ENCODE measurements around the gene ZNF556.

ZNF556 gene

GRCh38 chr19:2867025-2867991 lies at the start of gene ZNF556:
Gene ZNF556 (plus strand): TSS chr19:2867335. CDS start chr19:2867422, 87 bp downstream.
- H3K27me3 ChIP-seq (ENCODE audit: insufficient read depth, low read length), result no peaks in the 10 kb centered on the region
- H3K9ac ChIP-seq (ENCODE audit: low read depth, low read length), result no peak within 1 kb of the TSS
- no peaks in the 10 kb centered on the region for H3K36me3 ChIP-seq (ENCODE audit: insufficient read depth, low read depth, low read length)
- H3K4me3 ChIP-seq (ENCODE audit: low read length), result no peak within 1 kb of the TSS
- H3K9me3 ChIP-seq (ENCODE audit: insufficient read depth, low read depth, low read length), result peaks cover 46% of the 10 kb centered on the region
- no peak within 1 kb of the TSS for H3K27ac ChIP-seq (ENCODE audit: low read length)
- H3K4me1 ChIP-seq (ENCODE audit: insufficient read depth, low read length), result no peaks in the 10 kb centered on the region

DNA sequence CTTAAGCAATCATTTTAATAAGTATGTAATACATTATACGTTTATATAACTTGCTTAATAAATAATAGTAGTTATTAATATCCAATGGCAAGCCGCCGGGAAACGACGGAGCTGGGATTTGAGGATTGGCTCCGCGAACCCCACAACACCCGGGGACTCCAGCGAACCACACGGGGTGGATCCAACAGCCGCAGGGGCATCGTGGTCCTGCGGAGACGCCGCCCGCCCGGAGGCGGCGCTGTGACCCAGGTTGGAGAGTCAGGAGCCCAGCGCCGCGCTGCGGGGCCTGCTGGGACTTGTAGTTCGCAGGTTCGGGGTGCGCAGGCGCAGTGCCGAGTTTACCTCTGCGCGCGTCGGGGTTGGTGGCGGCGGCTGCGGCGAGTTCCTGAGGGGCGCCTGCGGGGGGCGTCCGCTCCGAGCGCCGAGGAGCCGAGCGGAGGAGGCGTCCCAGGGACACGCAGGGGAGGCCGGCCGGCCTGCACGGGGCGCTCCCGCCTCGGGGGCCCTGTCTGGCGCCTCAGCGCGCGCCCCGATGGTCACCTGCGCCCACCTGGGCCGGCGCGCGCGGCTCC lies 47.5 kb upstream of the ZNF556 start, which contains the start of gene ZNF554:
ZNF554 (plus strand) TSS at position 329 of the 572 bp plus-strand sequence; CDS start at position 533, 204 bp downstream.
- H3K9me3 ChIP-seq (ENCODE audit: insufficient read depth, low read depth, low read length), result no peaks in the 10 kb centered on the region
- H3K27ac ChIP-seq (ENCODE audit: low read length), result no peak within 1 kb of the TSS
- H3K4me1 ChIP-seq (ENCODE audit: insufficient read depth, low read length), result no peaks in the 10 kb centered on the region
- H3K36me3 ChIP-seq (ENCODE audit: insufficient read depth, low read depth, low read length), result peaks cover 2% of the 10 kb centered on the region
- H3K9ac ChIP-seq (ENCODE audit: low read depth, low read length), result peak within 1 kb of the TSS; percentile 59; the same call in 1 of the 2 replicates
- peak within 1 kb of the TSS; percentile 88 for H3K4me3 ChIP-seq (ENCODE audit: low read length)
- H3K27me3 ChIP-seq (ENCODE audit: insufficient read depth, low read length), result no peaks in the 10 kb centered on the region

GRCh38 chr19:2820112-2820702 lies 46.9 kb upstream of the ZNF556 start:
- no peaks in the 10 kb centered on the region for H3K27me3 ChIP-seq (ENCODE audit: insufficient read depth, low read length)
- H3K4me1 ChIP-seq (ENCODE audit: insufficient read depth, low read length), result no peaks in the 10 kb centered on the region
- H3K27ac ChIP-seq (ENCODE audit: low read length), result no peak overlapping the region
- peak overlapping the region; percentile 59; the same call in 1 of the 2 replicates for H3K9ac ChIP-seq (ENCODE audit: low read depth, low read length)
- no peaks in the 10 kb centered on the region for H3K9me3 ChIP-seq (ENCODE audit: insufficient read depth, low read depth, low read length)
- H3K36me3 ChIP-seq (ENCODE audit: insufficient read depth, low read depth, low read length), result no peaks in the 10 kb centered on the region; the same call in 1 of the 2 replicates
- peak overlapping the region; percentile 88 for H3K4me3 ChIP-seq (ENCODE audit: low read length)

GRCh38 chr19:2822846-2823245 lies 44.3 kb upstream of the ZNF556 start:
- no peak overlapping the region for H3K4me3 ChIP-seq (ENCODE audit: low read length)
- H3K9me3 ChIP-seq (ENCODE audit: insufficient read depth, low read depth, low read length), result peaks cover 15% of the 10 kb centered on the region
- H3K4me1 ChIP-seq (ENCODE audit: insufficient read depth, low read length), result no peaks in the 10 kb centered on the region
- peaks cover 8% of the 10 kb centered on the region for H3K36me3 ChIP-seq (ENCODE audit: insufficient read depth, low read depth, low read length)
- H3K9ac ChIP-seq (ENCODE audit: low read depth, low read length), result no peak overlapping the region
- H3K27me3 ChIP-seq (ENCODE audit: insufficient read depth, low read length), result no peaks in the 10 kb centered on the region
- no peak overlapping the region for H3K27ac ChIP-seq (ENCODE audit: low read length)

DNA sequence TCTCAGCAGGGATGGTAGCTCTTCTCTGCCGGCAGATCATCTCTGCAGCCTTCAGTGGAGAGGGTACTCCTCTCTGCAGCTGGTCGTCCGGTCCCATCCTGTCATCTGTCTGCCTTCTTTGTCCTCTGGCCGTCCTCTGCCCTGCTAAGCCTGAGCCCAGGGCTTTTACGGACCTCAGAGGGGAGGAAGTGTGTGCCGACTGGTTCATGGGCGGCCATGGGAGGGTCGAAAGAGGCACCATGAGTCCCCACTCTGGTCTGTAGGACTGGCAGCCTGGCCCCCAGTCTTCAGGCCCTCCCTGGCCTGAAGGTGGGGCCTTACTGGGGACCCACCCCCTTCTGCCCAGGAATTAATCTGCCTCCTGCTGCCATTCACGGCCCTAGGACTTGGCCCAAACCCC lies 43.5 kb upstream of the ZNF556 start:
- no peak overlapping the region for H3K27ac ChIP-seq (ENCODE audit: low read length)
- no peak overlapping the region for H3K9ac ChIP-seq (ENCODE audit: low read depth, low read length)
- no peaks in the 10 kb centered on the region for H3K27me3 ChIP-seq (ENCODE audit: insufficient read depth, low read length)
- H3K36me3 ChIP-seq (ENCODE audit: insufficient read depth, low read depth, low read length), result peaks cover 14% of the 10 kb centered on the region
- H3K4me1 ChIP-seq (ENCODE audit: insufficient read depth, low read length), result no peaks in the 10 kb centered on the region
- no peak overlapping the region for H3K4me3 ChIP-seq (ENCODE audit: low read length)
- peaks cover 22% of the 10 kb centered on the region for H3K9me3 ChIP-seq (ENCODE audit: insufficient read depth, low read depth, low read length)

DNA sequence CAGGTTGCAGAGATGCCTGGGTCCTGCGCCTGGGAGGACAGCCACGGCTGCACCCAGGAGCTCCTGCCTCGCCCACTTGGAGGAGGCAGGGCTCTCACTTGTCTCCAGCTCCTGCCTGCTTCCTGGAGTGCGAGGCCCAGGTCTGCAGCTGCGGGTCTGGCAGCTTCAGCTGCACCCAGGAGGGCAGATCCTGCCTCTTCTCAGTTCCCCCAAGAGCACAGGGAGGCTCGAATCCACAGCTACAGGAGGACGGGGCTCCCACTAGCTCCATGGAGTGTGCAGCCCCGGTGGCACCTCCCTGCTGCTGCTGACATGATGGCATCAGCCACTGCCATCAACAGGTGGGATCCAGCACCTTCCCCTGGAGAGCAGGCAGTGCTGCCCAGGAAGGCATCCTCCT lies 43.0 kb upstream of the ZNF556 start:
- Histone ChIP-seq H3K4me3 (ENCODE audit: low read length) (no peak overlapping the region), H3K9me3 (ENCODE audit: insufficient read depth, low read depth, low read length) (peaks cover 27% of the 10 kb centered on the region), H3K36me3 (ENCODE audit: insufficient read depth, low read depth, low read length) (peaks cover 14% of the 10 kb centered on the region), H3K27me3 (ENCODE audit: insufficient read depth, low read length) (no peaks in the 10 kb centered on the region), H3K4me1 (ENCODE audit: insufficient read depth, low read length) (no peaks in the 10 kb centered on the region), H3K27ac (ENCODE audit: low read length) (no peak overlapping the region), H3K9ac (ENCODE audit: low read depth, low read length) (no peak overlapping the region)

- H3K27me3 ChIP-seq (ENCODE audit: insufficient read depth, low read length), result no peaks in the 10 kb centered on the region
- H3K9me3 ChIP-seq (ENCODE audit: insufficient read depth, low read depth, low read length), result peaks cover 45% of the 10 kb centered on the region
- no peaks in the 10 kb centered on the region for H3K4me1 ChIP-seq (ENCODE audit: insufficient read depth, low read length)
- H3K4me3 ChIP-seq (ENCODE audit: low read length), result no peak overlapping the region; the same call in 1 of the 2 replicates
- H3K27ac ChIP-seq (ENCODE audit: low read length), result no peak overlapping the region
- no peak overlapping the region for H3K9ac ChIP-seq (ENCODE audit: low read depth, low read length)
- peaks cover 14% of the 10 kb centered on the region for H3K36me3 ChIP-seq (ENCODE audit: insufficient read depth, low read depth, low read length)
Measured at GRCh38 chr19:2827022-2827421, 40.1 kb upstream of the ZNF556 start.

DNA sequence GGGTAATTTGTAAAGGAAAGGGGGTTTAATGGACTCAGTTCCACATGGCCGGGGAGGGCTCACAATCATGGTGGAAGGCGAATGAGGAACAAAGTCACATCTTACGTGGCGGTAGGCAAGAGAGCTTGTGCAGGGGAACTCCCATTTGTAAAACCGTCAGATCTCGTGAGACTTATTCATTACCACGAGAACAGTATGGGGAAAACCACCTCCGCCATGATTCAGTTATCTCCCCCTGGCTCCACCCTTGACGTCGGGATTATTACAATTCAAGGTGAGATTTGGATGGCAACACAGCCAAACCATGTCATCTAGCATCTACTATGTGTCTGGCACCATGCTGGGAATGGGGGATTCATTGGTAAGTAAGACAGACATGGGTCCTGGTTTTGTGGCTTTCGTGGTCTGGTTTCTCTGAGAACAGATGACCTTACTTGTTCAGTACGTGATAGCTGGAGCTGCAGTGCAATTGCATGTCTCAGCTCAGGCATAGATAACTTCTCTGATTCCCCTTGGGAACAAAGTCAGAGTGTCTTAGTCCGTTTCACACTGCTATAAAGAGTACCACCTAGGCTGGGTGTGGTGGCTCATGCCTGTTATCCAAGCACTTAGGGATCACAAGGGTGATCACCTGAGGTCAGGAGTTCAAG lies 39.2 kb upstream of the ZNF556 start:
- H3K9ac ChIP-seq (ENCODE audit: low read depth, low read length), result no peak overlapping the region
- H3K27me3 ChIP-seq (ENCODE audit: insufficient read depth, low read length), result no peaks in the 10 kb centered on the region
- no peaks in the 10 kb centered on the region for H3K4me1 ChIP-seq (ENCODE audit: insufficient read depth, low read length)
- no peak overlapping the region for H3K27ac ChIP-seq (ENCODE audit: low read length)
- peaks cover 54% of the 10 kb centered on the region for H3K9me3 ChIP-seq (ENCODE audit: insufficient read depth, low read depth, low read length)
- H3K4me3 ChIP-seq (ENCODE audit: low read length), result no peak overlapping the region
- H3K36me3 ChIP-seq (ENCODE audit: insufficient read depth, low read depth, low read length), result peaks cover 22% of the 10 kb centered on the region

DNA sequence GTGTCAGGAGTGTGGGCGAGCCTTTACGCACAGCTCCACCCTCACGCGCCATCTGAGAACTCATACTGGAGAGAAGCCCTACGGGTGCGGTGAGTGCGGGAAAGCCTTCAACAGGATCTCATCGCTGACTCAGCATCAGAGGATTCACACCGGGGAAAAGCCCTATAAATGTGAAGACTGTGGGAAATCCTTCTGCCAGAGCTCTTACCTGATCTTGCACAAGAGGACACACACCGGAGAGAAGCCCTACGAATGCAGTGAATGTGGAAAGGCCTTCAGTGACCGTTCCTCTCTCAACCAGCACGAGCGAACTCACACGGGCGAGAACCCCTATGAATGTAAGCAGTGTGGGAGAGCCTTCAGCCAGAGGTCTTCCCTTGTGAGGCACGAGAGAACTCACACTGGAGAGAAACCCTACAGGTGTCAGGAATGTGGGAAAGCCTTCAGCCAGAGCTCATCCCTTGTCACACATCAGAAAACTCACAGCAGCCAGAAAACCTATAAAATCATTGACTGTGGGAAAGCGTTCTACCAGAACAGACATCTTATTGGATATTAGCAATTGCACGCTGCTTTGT lies 32.8 kb upstream of the ZNF556 start:
- Histone ChIP-seq H3K36me3 (ENCODE audit: insufficient read depth, low read depth, low read length) (peaks cover 26% of the 10 kb centered on the region), H3K27ac (ENCODE audit: low read length) (no peak overlapping the region), H3K9me3 (ENCODE audit: insufficient read depth, low read depth, low read length) (peaks cover 78% of the 10 kb centered on the region), H3K4me1 (ENCODE audit: insufficient read depth, low read length) (no peaks in the 10 kb centered on the region), H3K4me3 (ENCODE audit: low read length) (no peak overlapping the region), H3K27me3 (ENCODE audit: insufficient read depth, low read length) (no peaks in the 10 kb centered on the region), H3K9ac (ENCODE audit: low read depth, low read length) (no peak overlapping the region)

DNA sequence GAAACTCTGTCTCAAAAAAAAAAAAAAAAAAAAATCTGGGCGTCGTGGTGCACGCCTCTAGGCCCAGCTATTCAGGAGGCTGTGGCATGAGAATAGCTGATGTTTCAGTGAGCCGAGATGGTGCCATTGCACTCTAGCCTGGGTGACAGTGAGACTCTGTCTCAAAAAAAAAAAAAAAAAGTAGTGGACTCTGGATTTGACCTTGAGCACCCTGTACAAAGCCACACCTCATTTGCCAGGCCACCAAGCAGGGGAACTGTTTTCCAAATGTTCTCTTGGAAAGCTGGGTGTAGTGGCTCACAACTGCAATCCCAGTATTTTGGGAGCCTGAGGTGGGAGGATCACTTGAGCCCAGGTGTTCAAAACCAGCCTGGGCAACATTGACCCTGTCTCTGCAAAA lies 29.7 kb upstream of the ZNF556 start:
- Histone ChIP-seq H3K9me3 (ENCODE audit: insufficient read depth, low read depth, low read length) (peaks cover 57% of the 10 kb centered on the region), H3K9ac (ENCODE audit: low read depth, low read length) (no peak overlapping the region), H3K36me3 (ENCODE audit: insufficient read depth, low read depth, low read length) (peaks cover 23% of the 10 kb centered on the region)

More for the DNA sequence above, 29.7 kb upstream of the ZNF556 start:
- Histone ChIP-seq H3K4me1 (ENCODE audit: insufficient read depth, low read length) (no peaks in the 10 kb centered on the region), H3K27ac (ENCODE audit: low read length) (no peak overlapping the region), H3K4me3 (ENCODE audit: low read length) (no peak overlapping the region), H3K27me3 (ENCODE audit: insufficient read depth, low read length) (peaks cover 6% of the 10 kb centered on the region)

Measured in iPS-20b (cell line).